HUES6 (cell line): Measurements from ENCODE around the gene POLR1D.

Experiments used
- H3K27ac ChIP-seq: 2 replicates; pipeline ENCODE4 v1.7.0; 2013; ENCODE audit warnings: low read depth, mild to moderate bottlenecking, low read length, inconsistent platforms
- H3K27me3 ChIP-seq: 2 replicates; pipeline ENCODE4 v1.6.1; 2013; ENCODE audit warnings: low read length; ENCODE audit not compliant: control insufficient read depth, insufficient read depth
- H3K36me3 ChIP-seq: 2 replicates; pipeline ENCODE4 v1.6.1; 2013; ENCODE audit warnings: low read length; ENCODE audit not compliant: control insufficient read depth, insufficient read depth
- H3K4me1 ChIP-seq: 2 replicates; pipeline ENCODE4 v1.6.1; 2013; ENCODE audit warnings: low read length; ENCODE audit not compliant: control insufficient read depth, insufficient read depth
- H3K4me3 ChIP-seq: 2 replicates; pipeline ENCODE4 v1.5.1; 2013; ENCODE audit warnings: low read depth, low read length
- H3K9ac ChIP-seq: one replicate; pipeline ENCODE4 v1.6.1; 2013; ENCODE audit warnings: mild to moderate bottlenecking, low read length
- H3K9me3 ChIP-seq: 2 replicates; pipeline ENCODE4 v1.6.1; 2013; ENCODE audit warnings: low read depth, low read length; ENCODE audit not compliant: control insufficient read depth, insufficient read depth

The POLR1D gene

DNA sequence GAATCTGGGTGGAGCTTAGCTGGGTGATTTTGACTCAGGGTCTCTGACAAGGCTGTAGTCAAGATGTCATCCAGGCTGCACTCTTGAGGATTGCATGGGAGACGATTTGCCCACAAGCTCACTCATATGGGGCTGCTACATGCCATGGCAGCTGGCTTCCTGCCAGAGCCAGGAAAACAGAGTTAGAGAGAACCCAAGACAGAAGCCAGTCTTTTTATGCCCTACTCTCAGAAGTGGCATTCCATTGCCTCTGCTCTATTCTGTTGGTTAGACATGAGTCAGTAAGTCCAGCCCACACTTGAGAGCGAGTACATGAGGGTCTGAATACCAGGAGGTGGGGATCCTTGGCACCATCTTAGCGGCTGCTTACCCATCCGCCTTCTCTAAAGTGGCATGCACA is 9.5 kb downstream of the POLR1D start:
- Histone ChIP-seq H3K4me1 (no peaks in the 10 kb centered on the region), H3K27ac (no peak overlapping the region), H3K9me3 (no peaks in the 10 kb centered on the region), H3K9ac (no peak overlapping the region), H3K4me3 (no peak overlapping the region), H3K36me3 (peaks cover 29% of the 10 kb centered on the region), H3K27me3 (no peaks in the 10 kb centered on the region)

DNA sequence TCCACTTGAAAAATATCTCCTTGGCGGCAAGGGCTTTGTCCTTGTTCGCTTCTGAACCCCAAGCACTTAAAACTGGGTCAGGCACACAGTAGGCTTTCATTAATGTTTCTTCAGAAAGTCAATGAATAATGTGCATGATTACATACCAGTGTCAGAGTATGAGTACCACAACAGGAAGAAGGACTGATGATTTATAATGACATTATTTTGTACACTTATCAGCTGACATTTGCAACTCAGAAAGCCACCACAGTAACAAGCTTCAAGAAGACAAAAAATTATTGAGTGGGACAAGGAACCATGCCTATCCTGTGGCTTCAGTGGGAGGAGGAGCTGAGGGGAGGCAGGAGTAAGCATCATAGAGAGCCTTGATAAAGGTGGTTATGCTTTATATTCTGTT is 10.0 kb downstream of the POLR1D start:
- Histone ChIP-seq H3K36me3 (peaks cover 27% of the 10 kb centered on the region), H3K9me3 (no peaks in the 10 kb centered on the region), H3K27me3 (no peaks in the 10 kb centered on the region), H3K27ac (no peak overlapping the region), H3K4me3 (no peak overlapping the region), H3K4me1 (no peaks in the 10 kb centered on the region), H3K9ac (no peak overlapping the region)

DNA sequence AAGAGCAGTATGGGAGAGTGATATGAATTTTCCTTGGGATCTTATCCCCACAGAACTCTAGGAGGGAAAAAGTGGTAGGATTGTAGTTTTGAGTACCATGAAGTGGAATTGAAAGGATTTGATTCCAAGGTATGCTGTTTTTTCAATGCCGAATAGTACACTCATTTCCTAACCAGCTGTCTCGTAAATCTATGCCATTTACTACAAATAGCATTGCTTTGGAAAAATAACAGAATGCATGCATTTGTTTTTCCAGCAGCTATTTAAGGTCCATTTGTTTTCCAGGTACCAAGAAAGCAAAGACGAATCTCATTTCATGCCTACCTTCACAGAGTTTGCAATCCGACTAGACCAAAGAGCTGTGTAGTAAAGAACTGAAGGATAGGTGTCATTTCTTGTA is 10.5 kb downstream of the POLR1D start:
- no peak overlapping the region for H3K27ac ChIP-seq
- H3K9ac ChIP-seq = no peak overlapping the region
- no peaks in the 10 kb centered on the region for H3K4me1 ChIP-seq
- H3K9me3 ChIP-seq = no peaks in the 10 kb centered on the region
- no peaks in the 10 kb centered on the region for H3K27me3 ChIP-seq
- H3K4me3 ChIP-seq = no peak overlapping the region
- peaks cover 27% of the 10 kb centered on the region for H3K36me3 ChIP-seq

DNA sequence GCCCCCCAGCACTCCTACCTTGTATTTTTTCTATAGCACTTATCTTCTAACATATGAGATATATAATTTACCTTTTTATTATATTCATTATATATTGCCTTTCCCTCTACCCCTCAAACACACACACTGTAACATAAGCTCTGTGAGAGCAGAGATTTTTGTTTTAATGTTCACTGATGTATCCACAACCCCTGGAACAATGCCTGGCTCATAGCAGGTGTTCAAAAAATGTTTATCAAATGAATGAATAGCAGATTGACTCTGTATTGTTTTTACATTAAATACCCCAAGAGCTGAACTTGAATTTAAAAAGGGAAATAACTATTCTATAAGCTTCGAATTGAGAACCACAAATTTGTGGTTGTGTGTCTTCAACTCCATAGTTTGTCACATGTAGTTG is 11.0 kb downstream of the POLR1D start:
- Histone ChIP-seq H3K27ac (no peak overlapping the region), H3K9me3 (no peaks in the 10 kb centered on the region), H3K36me3 (peaks cover 27% of the 10 kb centered on the region), H3K4me1 (no peaks in the 10 kb centered on the region), H3K27me3 (no peaks in the 10 kb centered on the region), H3K4me3 (no peak overlapping the region), H3K9ac (no peak overlapping the region)

DNA sequence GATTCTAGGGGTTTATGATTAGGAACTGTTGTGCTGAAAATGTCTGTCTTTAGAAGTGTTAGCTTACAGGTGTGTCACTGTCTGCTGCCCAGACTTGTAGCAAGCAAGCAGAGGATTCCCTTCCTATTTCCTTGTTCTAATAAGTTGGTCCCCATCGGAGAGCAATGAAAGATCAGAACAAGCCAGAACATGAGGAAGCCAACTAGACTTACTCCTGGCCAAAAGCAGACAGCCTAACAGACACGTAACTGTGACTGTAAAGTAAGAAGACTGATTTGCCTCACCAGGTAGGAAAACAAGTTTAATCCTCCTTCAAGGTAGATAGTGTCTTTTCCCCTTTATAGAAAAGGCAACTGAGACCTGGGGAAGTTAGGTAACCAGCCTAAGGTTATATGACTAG is 12.5 kb downstream of the POLR1D start:
- H3K4me3 ChIP-seq = no peak overlapping the region
- no peaks in the 10 kb centered on the region for H3K27me3 ChIP-seq
- H3K27ac ChIP-seq = no peak overlapping the region
- no peaks in the 10 kb centered on the region for H3K9me3 ChIP-seq
- H3K36me3 ChIP-seq = peaks cover 24% of the 10 kb centered on the region
- H3K4me1 ChIP-seq = no peaks in the 10 kb centered on the region
- no peak overlapping the region for H3K9ac ChIP-seq

DNA sequence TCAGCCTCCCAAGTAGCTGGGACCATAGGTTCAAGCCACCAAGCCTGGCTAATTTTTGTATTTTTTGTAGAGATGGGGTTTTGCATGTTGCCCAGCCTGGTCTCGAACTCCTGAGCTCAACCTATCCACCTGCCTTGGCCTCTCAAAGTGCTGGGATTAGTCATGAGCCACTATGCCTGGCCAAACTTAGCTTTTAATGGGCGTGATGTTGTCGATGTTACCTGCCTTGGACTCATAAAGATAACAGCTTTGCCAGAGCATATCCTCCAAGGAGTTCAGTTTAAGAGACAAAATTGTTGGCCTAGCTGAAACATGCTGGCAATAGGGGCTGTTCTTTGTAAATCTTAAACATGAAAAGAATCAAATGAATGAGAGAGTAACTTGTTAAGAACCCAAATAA is 13.1 kb downstream of the POLR1D start:
- Histone ChIP-seq H3K27ac (no peak overlapping the region), H3K9ac (no peak overlapping the region), H3K27me3 (no peaks in the 10 kb centered on the region), H3K4me1 (no peaks in the 10 kb centered on the region), H3K9me3 (no peaks in the 10 kb centered on the region), H3K36me3 (peaks cover 22% of the 10 kb centered on the region), H3K4me3 (no peak overlapping the region)

DNA sequence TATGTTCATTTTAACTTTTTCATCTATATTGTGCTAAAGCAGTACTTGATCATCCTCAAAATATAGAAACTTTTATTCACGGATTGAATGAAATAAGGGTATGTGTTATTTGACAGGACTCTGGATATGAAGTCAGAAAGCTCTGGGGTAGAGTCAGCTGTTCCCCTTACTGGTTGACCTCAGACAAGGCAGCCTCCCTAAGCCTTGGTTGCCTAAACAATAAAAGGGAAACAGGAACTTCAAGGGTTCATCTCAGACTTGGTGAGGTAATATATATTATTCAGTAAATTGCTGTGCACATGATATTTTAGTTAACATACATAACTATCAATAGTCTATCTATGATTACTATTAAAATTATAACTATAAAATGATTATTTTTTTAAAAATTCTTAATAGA is 13.6 kb downstream of the POLR1D start:
- Histone ChIP-seq H3K27me3 (no peaks in the 10 kb centered on the region), H3K9ac (no peak overlapping the region), H3K4me3 (no peak overlapping the region), H3K9me3 (no peaks in the 10 kb centered on the region), H3K4me1 (no peaks in the 10 kb centered on the region), H3K27ac (no peak overlapping the region), H3K36me3 (peaks cover 22% of the 10 kb centered on the region)

DNA sequence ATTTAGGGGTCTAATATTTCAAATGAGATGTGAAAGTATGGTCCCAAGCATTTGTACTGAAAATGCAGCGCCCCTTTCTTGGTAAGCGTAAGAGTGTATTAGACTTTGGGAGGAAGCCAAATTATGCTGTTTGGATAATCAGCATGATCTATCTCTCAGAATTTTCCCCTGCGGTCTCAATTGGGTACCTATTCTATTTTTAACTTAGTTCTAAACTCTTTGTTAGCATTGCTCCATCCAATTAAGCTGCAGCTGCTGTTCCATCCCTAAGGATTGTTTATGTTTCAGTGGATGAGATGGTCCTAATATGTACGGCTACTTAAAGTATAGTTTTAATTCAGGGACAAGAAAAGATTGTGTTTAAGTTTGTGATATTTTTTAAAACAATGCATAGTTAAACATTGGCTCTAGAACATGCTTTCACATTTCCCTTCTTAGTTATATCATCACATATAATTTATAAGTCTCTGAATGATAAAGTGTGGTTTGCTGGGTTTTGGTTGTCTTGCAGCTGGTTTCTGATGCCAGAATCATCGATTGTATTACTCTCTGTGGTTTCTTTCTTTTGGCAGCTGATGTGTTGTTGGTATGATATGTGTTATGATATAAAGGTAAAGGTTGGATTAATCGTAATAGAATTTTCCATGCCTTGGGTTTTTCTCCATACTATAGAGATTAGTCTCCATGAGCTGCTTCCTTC is 15.0 kb downstream of the POLR1D start:
- no peaks in the 10 kb centered on the region for H3K9me3 ChIP-seq
- H3K4me1 ChIP-seq = no peaks in the 10 kb centered on the region
- H3K4me3 ChIP-seq = no peak overlapping the region
- H3K9ac ChIP-seq = no peak overlapping the region
- H3K36me3 ChIP-seq = peaks cover 17% of the 10 kb centered on the region
- no peaks in the 10 kb centered on the region for H3K27me3 ChIP-seq
- no peak overlapping the region for H3K27ac ChIP-seq

DNA sequence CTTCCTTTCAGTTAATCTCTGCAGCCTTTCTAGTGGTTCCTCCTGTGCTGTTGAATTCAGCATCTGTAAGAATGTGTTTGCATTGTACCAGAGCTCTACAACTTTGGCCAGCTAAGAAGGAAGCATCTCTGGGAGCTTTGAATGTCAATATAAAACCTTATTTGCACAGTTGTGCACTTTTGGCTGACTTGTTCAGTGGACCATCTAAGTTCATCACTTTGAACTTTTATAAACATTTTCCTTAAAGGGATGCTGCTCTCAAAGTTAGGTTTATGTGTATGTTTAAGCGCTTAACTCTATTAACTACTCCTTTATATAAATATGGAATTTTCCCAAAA is 15.6 kb downstream of the POLR1D start:
- no peaks in the 10 kb centered on the region for H3K9me3 ChIP-seq
- no peaks in the 10 kb centered on the region for H3K27me3 ChIP-seq
- H3K36me3 ChIP-seq = peaks cover 12% of the 10 kb centered on the region
- H3K4me1 ChIP-seq = no peaks in the 10 kb centered on the region
- no peak overlapping the region for H3K4me3 ChIP-seq
- no peak overlapping the region for H3K27ac ChIP-seq
- no peak overlapping the region for H3K9ac ChIP-seq

DNA sequence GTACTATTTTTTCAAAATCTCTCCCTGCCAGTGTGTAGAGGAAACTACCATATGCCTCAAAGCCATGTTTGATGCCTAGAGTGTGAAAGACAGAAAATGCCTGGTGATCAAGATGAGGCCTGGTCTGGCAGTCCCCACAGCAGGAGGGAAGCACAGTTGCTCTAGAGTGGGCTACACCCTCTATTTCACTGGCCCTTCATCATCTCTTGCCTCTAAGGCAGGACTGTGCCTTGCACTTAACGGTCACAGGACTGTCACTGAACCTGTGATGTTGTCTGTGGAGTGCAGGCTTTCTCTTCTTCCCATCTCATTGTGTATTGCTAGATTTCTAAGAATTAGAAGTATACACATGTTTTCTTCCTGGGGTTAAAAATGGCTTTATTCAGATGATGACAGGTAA is 16.3 kb downstream of the POLR1D start:
- no peaks in the 10 kb centered on the region for H3K9me3 ChIP-seq
- H3K36me3 ChIP-seq = peaks cover 6% of the 10 kb centered on the region; the same call in 1 of the 2 replicates
- no peak overlapping the region for H3K4me3 ChIP-seq
- no peak overlapping the region for H3K27ac ChIP-seq
- no peaks in the 10 kb centered on the region for H3K4me1 ChIP-seq
- H3K27me3 ChIP-seq = no peaks in the 10 kb centered on the region
- H3K9ac ChIP-seq = no peak overlapping the region

DNA sequence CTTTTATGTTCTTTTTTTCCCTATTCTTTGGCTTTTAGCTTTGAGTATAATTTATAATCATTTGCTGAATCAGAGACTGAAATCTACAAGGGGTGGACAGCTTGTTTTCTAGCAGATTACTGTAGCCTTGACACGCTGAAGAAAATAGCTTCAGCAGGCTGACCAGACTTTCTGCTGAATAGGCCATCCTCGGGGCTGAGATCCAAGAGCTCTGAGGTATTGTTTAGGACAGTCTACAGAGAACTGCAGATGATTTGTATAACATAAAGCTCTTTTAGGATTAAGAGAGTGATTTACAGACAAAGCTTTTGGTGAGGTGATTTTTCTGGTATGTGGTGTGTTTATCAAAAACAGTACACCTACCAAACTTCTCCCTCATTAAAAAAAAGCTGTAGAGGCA is 16.8 kb downstream of the POLR1D start:
- 0 out of 2 replicates have a peak, but pooled peaks cover 2% of the 10 kb centered on the region for H3K36me3 ChIP-seq
- H3K9ac ChIP-seq = no peak overlapping the region
- H3K27ac ChIP-seq = no peak overlapping the region
- no peak overlapping the region for H3K4me3 ChIP-seq
- no peaks in the 10 kb centered on the region for H3K9me3 ChIP-seq
- H3K4me1 ChIP-seq = no peaks in the 10 kb centered on the region
- H3K27me3 ChIP-seq = no peaks in the 10 kb centered on the region

DNA sequence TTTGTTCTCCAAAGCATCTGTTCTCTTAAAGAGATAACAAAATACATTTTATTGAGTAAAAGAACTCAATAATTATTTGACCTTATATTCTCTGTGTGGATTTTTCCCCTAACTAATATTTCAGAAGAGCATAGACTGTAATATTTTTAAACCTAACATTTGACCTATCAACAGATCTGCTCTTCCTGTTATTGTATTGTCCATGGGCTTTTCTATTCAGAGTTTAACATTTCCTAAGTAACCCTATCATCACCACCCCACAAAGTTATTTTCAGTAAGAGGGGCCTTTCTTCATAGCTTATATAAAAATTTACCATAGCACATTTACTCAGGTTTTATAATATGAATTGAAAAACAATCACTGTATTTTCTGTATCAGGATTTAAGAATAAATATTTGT is 17.5 kb downstream of the POLR1D start:
- Histone ChIP-seq H3K4me3 (no peak overlapping the region), H3K27me3 (no peaks in the 10 kb centered on the region), H3K27ac (no peak overlapping the region), H3K9me3 (no peaks in the 10 kb centered on the region), H3K4me1 (no peaks in the 10 kb centered on the region), H3K9ac (no peak overlapping the region), H3K36me3 (no peaks in the 10 kb centered on the region)
